ENCODE measurements around the gene FOSB.

The FOSB gene

GRCh38 chr19:45517641-45518468, 50.1 kb downstream of the FOSB start:
- H3K4me3 ChIP-seq (replicated peaks; ENCODE audit: low read depth, low read length), result no peak overlapping the region
- TF ChIP-seq CTCF (IDR thresholded peaks at IDR 0.05; ENCODE audit: low read length, missing control alignments), result no peak
- DNase-seq (ENCODE audit: low read depth), result no peak

- no peak for DNase-seq (ENCODE audit: low read depth)
- no peak for TF ChIP-seq CTCF (IDR thresholded peaks at IDR 0.05; ENCODE audit: low read length, missing control alignments)
- H3K4me3 ChIP-seq (replicated peaks; ENCODE audit: low read depth, low read length), result no peak overlapping the region
Observed at GRCh38 chr19:45518469-45518826, 50.7 kb downstream of the FOSB start.

GRCh38 chr19:45522010-45522941, 54.5 kb downstream of the FOSB start:
- no peak for DNase-seq (ENCODE audit: low read depth)
- TF ChIP-seq CTCF (IDR thresholded peaks at IDR 0.05; ENCODE audit: low read length, missing control alignments), result no peak
- no peak overlapping the region for H3K4me3 ChIP-seq (replicated peaks; ENCODE audit: low read depth, low read length)

GRCh38 chr19:45523642-45524256, 56.0 kb downstream of the FOSB start:
- DNase-seq (ENCODE audit: low read depth), result peak; percentile 90
- peak; percentile 93 for TF ChIP-seq CTCF (IDR thresholded peaks at IDR 0.05; ENCODE audit: low read length, missing control alignments)

GRCh38 chr19:45524575-45525129, 56.9 kb downstream of the FOSB start:
- DNase-seq (ENCODE audit: low read depth), result no peak
- no peak for TF ChIP-seq CTCF (IDR thresholded peaks at IDR 0.05; ENCODE audit: low read length, missing control alignments)
- H3K4me3 ChIP-seq (replicated peaks; ENCODE audit: low read depth, low read length), result no peak overlapping the region

More at GRCh38 chr19:45523642-45524256, 56.0 kb downstream of the FOSB start:
- no peak overlapping the region for H3K4me3 ChIP-seq (replicated peaks; ENCODE audit: low read depth, low read length)

Data from fibroblast of pulmonary artery (primary cell).